ENCODE measurements around the gene UBXN6.
A peak's percentile ranks its signal among the peaks of the same experiment; 100 is the strongest.

Gene UBXN6

GRCh38 chr19:4396949-4397783 is 60.4 kb downstream of the UBXN6 start:
- no peak overlapping the region for H3K4me3 ChIP-seq
- H3K9me3 ChIP-seq: no peaks in the 10 kb centered on the region
- H3K27ac ChIP-seq: peak overlapping the region in 1 of 2 donors; percentile 18
- no peaks in the 10 kb centered on the region for H3K27me3 ChIP-seq
- intact Hi-C loops (cut with DNase I; ENCODE audit: low total_unique reads): no loop called here
- peaks cover 0 to 72% (median 42%) of the 10 kb centered on the region in 4 donors for H3K4me1 ChIP-seq
- no peak for DNase-seq
- H3K36me3 ChIP-seq: peaks cover 0 to 11% (median 8%) of the 10 kb centered on the region in 3 donors
- TF ChIP-seq CTCF (IDR thresholded peaks at IDR 0.05): no peak
